Esophagus squamous epithelium (tissue), 5 donors: ENCODE measurements around the gene EXOC3L1. TPM values are rescaled to one million over a fixed set of nuclear protein-coding genes. Genes with fewer than 3 reads are reported as not detected.

Experiments
- DNase-seq: peaks from one replicate; lab custom pipeline; 2025; lab: John Stamatoyannopoulos, UW
- H3K27ac ChIP-seq, 4 donors: fragments of 200-600 bp; sonication (generic); one replicate each; pipeline ENCODE4 v1.5.1; 2016 to 2019; ENCODE audit warnings: mild to moderate bottlenecking in 1 of 4
- H3K27me3 ChIP-seq, 4 donors: fragments of 200-600 bp; sonication (generic); 1 replicate in 3 of 4; 2 replicates in 1 of 4; pipeline versions ENCODE4 v1.5.1 to v1.6.0; 2017 to 2021; ENCODE audit warnings: antibody characterized with exemption in 1 of 4
- H3K36me3 ChIP-seq, 3 donors: fragments of 200-600 bp; sonication (generic); one replicate each; pipeline ENCODE4 v1.5.1; 2016 to 2019
- H3K4me1 ChIP-seq, 3 donors: fragments of 200-600 bp; sonication (generic); one replicate each; pipeline ENCODE4 v1.5.1; 2017 to 2019
- H3K4me3 ChIP-seq, 4 donors: fragments of 200-600 bp; sonication (generic); 1 replicate in 3 of 4; 2 replicates in 1 of 4; pipeline ENCODE4 v1.5.1; 2016 to 2019; ENCODE audit warnings: mild to moderate bottlenecking in 2 of 4, moderate library complexity in 1 of 4
- H3K9me3 ChIP-seq, 3 donors: fragments of 200-600 bp; sonication (generic); one replicate each; pipeline ENCODE4 v1.5.1; 2016 to 2019
- POLR2A ChIP-seq, 4 donors: fragments of 450-650 bp; IDR thresholded peaks; one replicate each; pipeline ENCODE4 v1.6.1; 2017; ENCODE audit warnings: antibody characterized with exemption in 4 of 4, mild to moderate bottlenecking in 4 of 4, moderate library complexity in 3 of 4
- WGBS, 2 donors: methylation state at CpG; one replicate each; pipeline ENCODE4 v1.1.5; 2018; 5-methylcytosine and 5-hydroxymethylcytosine counted together
- intact Hi-C: fragments of 100-400 bp; cut with DNase I; formaldehyde crosslinking; loops from one replicate; pipeline ENCODE4 v1.15.0; 2022
- total RNA-seq, 4 donors: library from RNA; depleted of rRNA; stranded (reverse); fragments of >200 nt; gene quantifications; one replicate each; pipeline ENCODE4 v1.1.0, GENCODE V29; 2016
- TF ChIP-seq, protein P1 (sequence below), 6 experiments: fragments of 450-650 bp in 4 of 6; fragments of 200-600 bp in 2 of 6; sonication (generic) in 2 of 6; IDR thresholded peaks; one replicate each; pipeline ENCODE4 v1.5.1; 2016 to 2019; ENCODE audit warnings: antibody characterized with exemption in 6 of 6, mild to moderate bottlenecking in 4 of 6, moderate library complexity in 4 of 6
- donor health status: DM: yes; HTN: yes; CAD: no.

Gene EXOC3L1
- total RNA-seq, 4 donors from 2014 or later = 1.1 to 2.3 (median 1.4) TPM

DNA sequence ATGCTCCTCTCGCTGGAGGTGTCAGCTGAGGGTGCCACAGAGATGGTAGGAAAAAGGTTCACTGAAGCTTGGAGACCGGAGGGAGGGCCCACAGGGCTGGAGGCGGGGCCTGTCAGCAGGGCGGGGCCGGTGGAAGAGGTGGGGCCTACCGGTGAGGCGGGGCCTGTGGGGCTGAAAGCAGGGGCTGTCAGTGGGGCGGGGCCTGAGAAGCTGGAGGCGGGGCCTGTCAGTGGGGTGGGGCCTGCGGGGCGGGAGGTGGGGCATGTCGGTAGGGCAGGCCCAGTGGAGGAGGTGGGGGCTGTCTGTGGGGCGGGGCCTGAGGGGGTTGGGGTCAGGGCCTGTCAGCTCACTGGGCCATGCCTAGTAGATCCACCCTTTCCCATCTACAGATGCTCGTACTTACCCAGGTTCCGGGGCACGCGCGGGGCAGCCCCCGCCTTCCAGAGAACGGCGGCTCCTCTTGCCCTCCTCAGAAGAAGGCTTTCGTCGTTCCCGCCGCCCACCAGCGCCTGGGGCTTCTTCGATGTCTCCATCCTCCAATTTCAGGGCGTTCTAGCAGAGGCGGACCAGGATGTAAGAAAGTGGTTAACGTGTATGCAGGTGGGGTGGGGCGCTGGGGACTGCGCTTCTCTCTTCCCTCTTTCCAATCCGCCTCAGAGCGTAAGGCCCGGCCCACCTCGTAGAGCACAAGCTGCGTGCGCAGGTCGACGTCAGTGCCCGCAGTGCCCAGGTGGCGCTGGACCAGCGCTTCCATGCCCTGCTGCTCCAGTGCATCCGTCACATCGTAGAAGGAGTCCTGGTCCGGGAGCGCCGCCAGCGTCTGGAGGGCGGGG is 46.8 kb upstream of the EXOC3L1 start:
- no peak overlapping the region for H3K4me3 ChIP-seq
- H3K27ac ChIP-seq = peak overlapping the region in 3 of 4 donors; percentile 8 to 25 (median 14)
- H3K27me3 ChIP-seq = no peaks in the 10 kb centered on the region
- no peak for DNase-seq
- H3K4me1 ChIP-seq = peaks cover 0 to 17% (median 16%) of the 10 kb centered on the region in 3 donors
- WGBS, 2 donors = 76 to 88% methylated on average over 11 to 22 of the region's 50 CpGs
- no peaks in the 10 kb centered on the region for H3K9me3 ChIP-seq
- H3K36me3 ChIP-seq = peaks cover 15 to 77% (median 32%) of the 10 kb centered on the region in 3 donors
- intact Hi-C loops = no loop called here
- no peak for TF ChIP-seq POLR2A (IDR thresholded peaks at IDR 0.05)
- TF ChIP-seq, protein P1, sequence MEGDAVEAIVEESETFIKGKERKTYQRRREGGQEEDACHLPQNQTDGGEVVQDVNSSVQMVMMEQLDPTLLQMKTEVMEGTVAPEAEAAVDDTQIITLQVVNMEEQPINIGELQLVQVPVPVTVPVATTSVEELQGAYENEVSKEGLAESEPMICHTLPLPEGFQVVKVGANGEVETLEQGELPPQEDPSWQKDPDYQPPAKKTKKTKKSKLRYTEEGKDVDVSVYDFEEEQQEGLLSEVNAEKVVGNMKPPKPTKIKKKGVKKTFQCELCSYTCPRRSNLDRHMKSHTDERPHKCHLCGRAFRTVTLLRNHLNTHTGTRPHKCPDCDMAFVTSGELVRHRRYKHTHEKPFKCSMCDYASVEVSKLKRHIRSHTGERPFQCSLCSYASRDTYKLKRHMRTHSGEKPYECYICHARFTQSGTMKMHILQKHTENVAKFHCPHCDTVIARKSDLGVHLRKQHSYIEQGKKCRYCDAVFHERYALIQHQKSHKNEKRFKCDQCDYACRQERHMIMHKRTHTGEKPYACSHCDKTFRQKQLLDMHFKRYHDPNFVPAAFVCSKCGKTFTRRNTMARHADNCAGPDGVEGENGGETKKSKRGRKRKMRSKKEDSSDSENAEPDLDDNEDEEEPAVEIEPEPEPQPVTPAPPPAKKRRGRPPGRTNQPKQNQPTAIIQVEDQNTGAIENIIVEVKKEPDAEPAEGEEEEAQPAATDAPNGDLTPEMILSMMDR (IDR thresholded peaks at IDR 0.05) = no peak

DNA sequence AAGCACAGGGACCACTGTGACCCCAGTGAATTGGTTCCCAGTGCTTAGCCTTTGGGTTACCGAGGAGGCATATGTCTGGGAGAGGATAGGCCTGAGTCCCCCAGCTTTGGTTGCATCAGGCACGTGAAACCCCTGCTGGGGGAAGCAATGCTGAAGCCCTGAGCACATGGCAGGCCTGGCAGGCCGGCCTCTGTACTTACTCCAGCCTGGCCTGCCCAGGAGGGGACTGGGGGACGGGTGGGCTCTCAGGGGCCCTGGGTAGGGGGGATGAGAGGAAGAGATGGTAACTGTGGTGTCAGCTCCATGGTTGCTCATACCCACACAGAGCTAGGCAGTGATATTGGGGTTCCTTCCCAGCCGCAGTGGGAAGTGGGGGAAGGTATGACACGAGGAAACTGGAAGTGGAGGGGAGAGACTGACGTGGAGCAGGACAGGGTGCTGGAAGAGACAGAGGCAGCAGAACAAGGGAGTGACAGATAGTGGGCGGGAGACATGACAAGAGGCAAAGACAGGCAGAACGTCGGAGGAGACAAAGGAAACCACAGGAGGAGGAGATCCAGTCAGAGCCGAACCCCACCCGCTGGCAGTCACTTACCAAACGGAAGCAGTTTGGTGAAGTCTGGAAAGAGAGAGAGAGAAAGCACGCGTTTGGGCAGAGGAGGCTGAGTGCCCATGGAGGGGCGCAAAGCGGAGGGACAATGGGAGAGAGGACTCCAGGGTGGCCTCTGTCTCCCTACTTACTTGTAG is 46.1 kb upstream of the EXOC3L1 start:
- peaks cover 0 to 9% (median 8%) of the 10 kb centered on the region in 3 donors for H3K4me1 ChIP-seq
- H3K27me3 ChIP-seq = no peaks in the 10 kb centered on the region
- H3K27ac ChIP-seq = peak overlapping the region in 3 of 4 donors; percentile 18 to 34 (median 25)
- H3K4me3 ChIP-seq = no peak overlapping the region
- DNase-seq = no peak
- TF ChIP-seq POLR2A (IDR thresholded peaks at IDR 0.05) = no peak
- TF ChIP-seq, protein P1 (IDR thresholded peaks at IDR 0.05) = no peak
- no peaks in the 10 kb centered on the region for H3K9me3 ChIP-seq
- 65 to 73% methylated on average over 13 of the region's 17 CpGs for WGBS, 2 donors
- peaks cover 20 to 85% (median 37%) of the 10 kb centered on the region in 3 donors for H3K36me3 ChIP-seq
- intact Hi-C loops = no loop called here

DNA sequence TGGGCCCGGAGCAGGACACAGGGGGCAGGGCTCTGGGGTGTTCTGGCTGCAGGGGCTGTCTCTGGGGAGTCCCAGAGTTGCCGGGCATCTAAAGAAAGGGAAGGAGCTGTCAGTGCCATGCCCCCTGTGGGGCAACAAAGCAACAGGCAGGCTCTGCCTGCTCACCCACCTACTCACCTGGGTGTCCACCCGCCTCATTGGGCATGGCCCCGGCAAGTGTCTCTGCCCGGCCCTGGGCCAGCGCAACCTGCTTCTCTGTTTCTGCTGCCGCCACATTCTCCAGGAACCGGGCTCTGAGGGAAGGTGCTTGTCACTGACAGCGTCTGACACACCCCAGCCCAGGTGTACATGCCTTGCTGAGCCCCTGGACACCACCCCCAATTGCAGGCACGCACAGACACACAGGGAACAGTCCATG is 44.3 kb upstream of the EXOC3L1 start:
- H3K4me3 ChIP-seq = no peak overlapping the region
- peaks cover 33 to 98% (median 48%) of the 10 kb centered on the region in 3 donors for H3K36me3 ChIP-seq
- WGBS, 2 donors = 94% methylated on average over 7 of the region's 10 CpGs; no CpG with 5 or more reads in 1 of the 2 donors
- H3K9me3 ChIP-seq = no peaks in the 10 kb centered on the region
- H3K4me1 ChIP-seq = peaks cover 0 to 6% (median 0%) of the 10 kb centered on the region in 3 donors
- H3K27ac ChIP-seq = no peak overlapping the region
- intact Hi-C loops = no loop called here
- DNase-seq = no peak
- TF ChIP-seq POLR2A (IDR thresholded peaks at IDR 0.05) = no peak
- TF ChIP-seq, protein P1 (IDR thresholded peaks at IDR 0.05) = no peak
- no peaks in the 10 kb centered on the region for H3K27me3 ChIP-seq

DNA sequence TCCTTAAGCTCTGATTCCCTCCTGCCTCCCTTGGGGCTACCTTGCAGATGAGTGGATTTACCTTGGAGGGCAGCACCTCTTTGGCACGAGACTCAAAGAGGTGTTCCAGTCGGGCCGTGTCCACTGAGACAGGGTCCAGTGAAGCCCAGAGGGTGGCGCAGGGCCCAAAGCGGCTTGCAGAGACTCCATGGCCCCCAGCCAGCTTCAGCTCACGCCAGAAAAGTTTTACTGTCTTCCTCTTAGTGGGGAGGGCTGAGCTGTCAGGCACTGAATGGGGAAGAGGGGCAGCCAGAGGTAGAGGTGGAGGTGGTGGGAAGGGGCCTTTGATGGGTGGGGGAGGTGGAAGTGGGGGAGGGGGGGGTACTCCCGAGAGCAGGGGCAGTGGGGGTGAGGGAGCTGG is 43.7 kb upstream of the EXOC3L1 start:
- peaks cover 39 to 98% (median 50%) of the 10 kb centered on the region in 3 donors for H3K36me3 ChIP-seq
- DNase-seq = no peak

More for the DNA sequence above, 43.7 kb upstream of the EXOC3L1 start:
- no CpG with 5 or more reads among the region's 7 CpGs for WGBS, 2 donors
- Histone ChIP-seq H3K4me1 (peaks cover 0 to 10% (median 0%) of the 10 kb centered on the region in 3 donors), H3K9me3 (no peaks in the 10 kb centered on the region), H3K27ac (no peak overlapping the region), H3K27me3 (no peaks in the 10 kb centered on the region), H3K4me3 (no peak overlapping the region)
- TF ChIP-seq, protein P1 (IDR thresholded peaks at IDR 0.05) = no peak
- TF ChIP-seq POLR2A (IDR thresholded peaks at IDR 0.05) = no peak
- intact Hi-C loops = no loop called here
